K562 (cell line): Measurements from ENCODE around the gene GLP2R. TPM values are rescaled to one million over a fixed set of nuclear protein-coding genes. Genes with fewer than 3 reads are reported as not detected.

Experiments used
- FOXO4 ChIP-seq: fragments of 450-650 bp; formaldehyde crosslinking; IDR thresholded peaks from 2 replicates; pipeline ENCODE4 v1.4.0; 2020; ENCODE audit warnings: mild to moderate bottlenecking, moderate library complexity
- GTF2B ChIP-seq: IDR thresholded peaks from 2 replicates; pipeline ENCODE4 v1.6.1; 2011; ENCODE audit not compliant: insufficient read length; ENCODE audit errors: extremely low read depth
- MBD1 ChIP-seq: fragments of 250-450 bp; sonication (Bioruptor Pico); IDR thresholded peaks from 2 replicates; pipeline ENCODE4 v1.8.0; 2022; ENCODE audit warnings: inconsistent platforms
- NFXL1 ChIP-seq: fragments of 450-650 bp; formaldehyde crosslinking; IDR thresholded peaks from 2 replicates; pipeline ENCODE4 v1.4.0; 2021; ENCODE audit warnings: mild to moderate bottlenecking
- XRCC5 ChIP-seq: fragments of 200-400 bp; formaldehyde crosslinking; IDR thresholded peaks from 2 replicates; pipeline ENCODE4 v1.6.1; 2017; ENCODE audit warnings: low read depth, mild to moderate bottlenecking, low read length
- YBX1 ChIP-seq: fragments of 450-650 bp; IDR thresholded peaks from 2 replicates; pipeline ENCODE4 v1.7.1; 2016; ENCODE audit warnings: mild to moderate bottlenecking
- ZBTB43 ChIP-seq: sonication (generic); formaldehyde crosslinking; IDR thresholded peaks from 2 replicates; pipeline ENCODE4 v1.8.0; 2023; ENCODE audit warnings: mild to moderate bottlenecking, missing genetic modification reagents
- ZNF133 ChIP-seq: fragments of 250-450 bp; sonication (Bioruptor Pico); IDR thresholded peaks from 2 replicates; pipeline ENCODE4 v1.4.0; 2020; ENCODE audit warnings: mild to moderate bottlenecking
- ZNF316 ChIP-seq: fragments of 450-650 bp; IDR thresholded peaks from 2 replicates; pipeline ENCODE4 v1.6.1; 2016
- ZNF354B ChIP-seq: fragments of 250-450 bp; sonication (Bioruptor Pico); IDR thresholded peaks from 2 replicates; pipeline ENCODE4 v1.4.0; 2020
- ZZZ3 ChIP-seq: fragments of 450-650 bp; IDR thresholded peaks from 2 replicates; pipeline ENCODE4 v1.6.1; 2016; ENCODE audit warnings: antibody characterized with exemption, mild to moderate bottlenecking, moderate library complexity
- polyA plus RNA-seq, 8 experiments: library from polyadenylated mRNA; depleted of rRNA in 4 of 8; stranded (reverse) in 5 of 8; unstranded in 3 of 8; fragments of >200 nt; fragmentation: Nextera tagmentation in 2 of 8; fragmentation: Illumina TruSeq in 1 of 8; extraction: Ambion mirVana in 2 of 8; extraction: Trizol in 1 of 8; gene quantifications; 2 replicates each; pipeline versions ENCODE4 v1.2.1 to v1.2.3, GENCODE V29; 2011 to 2014; ENCODE audit warnings: inconsistent platforms in 1 of 8, missing spikeins in 1 of 8
- total RNA-seq, 7 experiments: library from RNA; depleted of rRNA in 6 of 7; stranded (reverse); fragments of >200 nt in 6 of 7; fragmentation: Illumina TruSeq in 2 of 7; extraction: Trizol in 2 of 7; gene quantifications; 2 replicates each; pipeline versions ENCODE4 v1.2.1 to v1.2.3, GENCODE V29; 2011 to 2021; ENCODE audit warnings: low replicate concordance in 1 of 7

Gene GLP2R
- total and polyA plus RNA-seq, 9 of the 15 experiments (the other 6 are each of a cell fraction or from before 2014, with no cell fraction given), result not detected

GRCh38 chr17:9940841-9941240, 115.1 kb downstream of the GLP2R start (continued):
- TF ChIP-seq XRCC5 (no peak), ZZZ3 (no peak), MBD1 (CRISPR knock-in tag) (no peak), NFXL1 (CRISPR knock-in tag) (no peak), ZNF133 (CRISPR knock-in tag) (no peak), ZBTB43 (CRISPR knock-in tag) (no peak), ZNF354B (no peak), ZNF316 (no peak), FOXO4 (CRISPR knock-in tag) (no peak), YBX1 (no peak), GTF2B (no peak)
